Esophagus (tissue), 2 donors: ENCODE measurements around the gene MUL1. TPM values are rescaled to one million over a fixed set of nuclear protein-coding genes. Genes with fewer than 3 reads are reported as not detected.

Experiments
- H3K27ac ChIP-seq, 2 donors: one replicate each; pipeline ENCODE4 v1.5.1; 2013; ENCODE audit warnings: low read depth in 2 of 2, mild to moderate bottlenecking in 2 of 2, inconsistent platforms in 1 of 2, low read length in 1 of 2, moderate library complexity in 1 of 2
- H3K27me3 ChIP-seq, 2 donors: one replicate each; pipeline ENCODE4 v1.6.1; 2013; ENCODE audit warnings: low read length in 2 of 2, control low read depth in 1 of 2, mild to moderate bottlenecking in 1 of 2; ENCODE audit not compliant: insufficient read depth in 2 of 2, control insufficient read depth in 1 of 2
- H3K36me3 ChIP-seq, 2 donors: one replicate each; pipeline ENCODE4 v1.6.1; 2013; ENCODE audit warnings: low read length in 1 of 2; ENCODE audit not compliant: control insufficient read depth in 2 of 2, insufficient read depth in 2 of 2
- H3K4me1 ChIP-seq, 2 donors: one replicate each; pipeline ENCODE4 v1.6.1; 2013; ENCODE audit warnings: low read length in 1 of 2; ENCODE audit not compliant: control insufficient read depth in 2 of 2, insufficient read depth in 2 of 2
- H3K4me3 ChIP-seq, 2 donors: one replicate each; pipeline ENCODE4 v1.5.1; 2013; ENCODE audit warnings: low read length in 2 of 2, mild to moderate bottlenecking in 2 of 2, low read depth in 1 of 2, moderate library complexity in 1 of 2
- H3K9me3 ChIP-seq, 2 donors: one replicate each; pipeline ENCODE4 v1.6.1; 2013; ENCODE audit warnings: mild to moderate bottlenecking in 2 of 2, low read depth in 1 of 2, low read length in 1 of 2, moderate library complexity in 1 of 2; ENCODE audit not compliant: control insufficient read depth in 2 of 2, insufficient read depth in 1 of 2
- WGBS, 2 donors: extraction: QIAGEN DNeasy Blood & Tissue Kit; methylation state at CpG; one replicate each; pipeline ENCODE4 v1.1.7; 2013; 5-methylcytosine and 5-hydroxymethylcytosine counted together
- polyA plus RNA-seq, 2 donors: library from polyadenylated mRNA; stranded (reverse); fragments of 200-250 nt; gene quantifications; one replicate each; pipeline ENCODE4 v1.2.3, GENCODE V29; 2013
- donor health status: healthy with polysubstance abuse.
- donor health status: Bipolar disorder and iron deficiency.

Gene MUL1
- polyA plus RNA-seq: 10 to 100 TPM in 1 of 2 donors, 1 to 10 TPM in 1; 6.5 to 16.3 TPM

DNA sequence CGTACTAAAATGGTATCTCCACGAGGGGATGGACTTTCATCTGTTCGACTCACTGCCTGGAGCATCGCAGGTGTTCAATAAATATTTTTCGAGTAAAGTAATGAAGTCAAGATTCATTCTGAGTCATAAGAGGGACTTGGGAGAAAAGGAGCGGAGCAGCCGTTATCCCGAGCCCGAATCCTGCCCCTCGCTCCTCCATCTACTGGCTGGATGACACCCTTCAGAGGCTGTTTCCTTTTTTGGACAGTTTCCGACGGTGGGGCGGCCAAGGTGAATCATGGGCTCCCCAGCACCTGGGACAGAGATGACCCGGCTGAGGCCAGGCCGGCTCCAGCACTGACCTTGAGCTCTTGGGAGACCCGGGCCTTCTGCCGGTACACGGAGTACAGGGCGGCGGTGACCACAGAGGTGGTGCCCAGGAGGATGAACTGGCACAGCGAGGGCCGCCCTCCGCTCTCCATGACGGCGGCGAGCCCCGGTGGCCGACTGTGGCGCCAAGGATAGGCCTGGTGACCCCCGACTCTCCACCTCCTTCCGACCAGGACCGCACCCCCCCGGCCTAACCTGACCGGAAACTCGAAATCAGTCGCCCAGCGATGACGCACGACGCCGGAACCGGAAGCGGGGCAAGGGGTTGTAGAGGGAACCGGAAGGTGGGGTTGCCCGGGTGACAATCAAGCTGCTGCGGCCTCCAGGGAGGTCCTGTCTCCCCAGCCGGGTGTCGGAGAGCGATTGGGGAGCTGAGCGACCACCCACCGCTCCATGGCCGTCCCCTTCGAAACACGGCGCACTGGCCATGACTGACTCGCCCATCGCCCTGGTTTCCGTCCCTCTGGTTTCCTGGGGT is at the start of gene MUL1:
Gene MUL1 (minus strand): TSS at position 588 of the 847 bp plus-strand sequence. CDS start 127 bp downstream, at position 461.
- H3K36me3 ChIP-seq: no peaks in the 10 kb centered on the region
- peaks cover 3 to 4% of the 10 kb centered on the region in 2 donors for H3K4me1 ChIP-seq
- WGBS, 2 donors: 1% methylated on average over 58 of the region's 58 CpGs
- H3K4me3 ChIP-seq: peak within 1 kb of the TSS; percentile 88 to 98
- no peaks in the 10 kb centered on the region for H3K27me3 ChIP-seq
- H3K27ac ChIP-seq: peak within 1 kb of the TSS; percentile 57 to 92
- no peaks in the 10 kb centered on the region for H3K9me3 ChIP-seq

DNA sequence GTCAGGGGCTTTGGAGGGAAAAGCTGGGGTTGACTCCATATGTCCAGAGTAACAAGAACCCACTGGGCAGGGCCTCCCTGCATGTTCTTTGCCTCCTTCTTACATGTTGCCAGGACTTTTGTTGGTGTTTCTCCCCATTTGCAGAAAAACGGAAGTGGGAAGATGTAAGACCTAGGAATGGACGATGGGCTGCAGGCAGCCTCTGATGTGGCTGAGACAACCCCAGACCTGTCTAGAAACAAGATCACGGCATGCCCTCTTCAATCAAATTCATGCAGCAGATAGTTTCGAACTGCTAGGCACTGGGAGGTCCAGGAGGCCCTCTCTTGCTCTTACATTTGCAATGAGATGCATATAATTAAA is 47.8 kb upstream of the MUL1 start:
- H3K4me1 ChIP-seq: peaks cover 2 to 24% of the 10 kb centered on the region in 2 donors
- H3K27me3 ChIP-seq: peaks cover 5 to 6% of the 10 kb centered on the region in 2 donors
- H3K4me3 ChIP-seq: no peak overlapping the region
- no peaks in the 10 kb centered on the region for H3K9me3 ChIP-seq
- no peaks in the 10 kb centered on the region for H3K36me3 ChIP-seq
- peak overlapping the region; percentile 55 to 90 for H3K27ac ChIP-seq
- WGBS, 2 donors: 55 to 63% methylated on average over 4 of the region's 4 CpGs

- Histone ChIP-seq H3K27ac (peak overlapping the region; percentile 70 to 90), H3K4me1 (peaks cover 2 to 24% of the 10 kb centered on the region in 2 donors), H3K27me3 (peaks cover 5 to 7% of the 10 kb centered on the region in 2 donors), H3K4me3 (no peak overlapping the region), H3K9me3 (no peaks in the 10 kb centered on the region), H3K36me3 (no peaks in the 10 kb centered on the region)
- WGBS, 2 donors: 32 to 52% methylated on average over 7 of the region's 7 CpGs
These were observed 47.2 kb upstream of the MUL1 start for GRCh38 chr1:20555025-20555757.

DNA sequence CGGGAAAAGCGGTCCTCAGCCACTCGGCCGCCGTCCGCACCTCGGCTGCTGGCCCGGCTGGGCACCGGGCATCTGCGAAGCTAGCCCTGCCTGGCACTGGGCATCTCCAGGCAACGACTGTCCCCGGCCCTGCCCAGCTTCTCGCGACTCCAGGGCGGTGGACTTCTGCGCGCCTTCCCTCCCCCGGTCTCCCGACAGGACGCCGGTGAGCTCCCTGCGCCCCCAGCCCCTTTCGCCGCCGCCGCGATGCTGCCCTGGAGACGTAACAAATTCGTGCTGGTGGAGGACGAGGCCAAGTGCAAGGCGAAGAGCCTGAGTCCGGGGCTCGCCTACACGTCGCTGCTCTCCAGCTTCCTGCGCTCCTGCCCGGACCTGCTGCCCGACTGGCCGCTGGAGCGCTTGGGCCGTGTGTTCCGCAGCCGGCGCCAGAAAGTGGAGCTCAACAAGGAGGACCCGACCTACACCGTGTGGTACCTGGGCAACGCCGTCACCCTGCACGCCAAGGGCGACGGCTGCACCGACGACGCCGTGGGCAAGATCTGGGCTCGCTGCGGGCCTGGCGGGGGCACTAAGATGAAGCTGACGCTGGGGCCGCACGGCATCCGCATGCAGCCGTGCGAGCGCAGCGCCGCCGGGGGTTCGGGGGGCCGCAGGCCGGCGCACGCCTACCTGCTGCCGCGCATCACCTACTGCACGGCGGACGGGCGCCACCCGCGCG is 44.9 kb upstream of the MUL1 start:
- Histone ChIP-seq H3K36me3 (no peaks in the 10 kb centered on the region), H3K27ac (no peak overlapping the region), H3K9me3 (no peaks in the 10 kb centered on the region), H3K27me3 (peaks cover 5 to 7% of the 10 kb centered on the region in 2 donors), H3K4me1 (peaks cover 2 to 24% of the 10 kb centered on the region in 2 donors), H3K4me3 (peak overlapping the region; percentile 12 to 14)
- 2 to 3% methylated on average over 68 to 82 of the region's 82 CpGs for WGBS, 2 donors

DNA sequence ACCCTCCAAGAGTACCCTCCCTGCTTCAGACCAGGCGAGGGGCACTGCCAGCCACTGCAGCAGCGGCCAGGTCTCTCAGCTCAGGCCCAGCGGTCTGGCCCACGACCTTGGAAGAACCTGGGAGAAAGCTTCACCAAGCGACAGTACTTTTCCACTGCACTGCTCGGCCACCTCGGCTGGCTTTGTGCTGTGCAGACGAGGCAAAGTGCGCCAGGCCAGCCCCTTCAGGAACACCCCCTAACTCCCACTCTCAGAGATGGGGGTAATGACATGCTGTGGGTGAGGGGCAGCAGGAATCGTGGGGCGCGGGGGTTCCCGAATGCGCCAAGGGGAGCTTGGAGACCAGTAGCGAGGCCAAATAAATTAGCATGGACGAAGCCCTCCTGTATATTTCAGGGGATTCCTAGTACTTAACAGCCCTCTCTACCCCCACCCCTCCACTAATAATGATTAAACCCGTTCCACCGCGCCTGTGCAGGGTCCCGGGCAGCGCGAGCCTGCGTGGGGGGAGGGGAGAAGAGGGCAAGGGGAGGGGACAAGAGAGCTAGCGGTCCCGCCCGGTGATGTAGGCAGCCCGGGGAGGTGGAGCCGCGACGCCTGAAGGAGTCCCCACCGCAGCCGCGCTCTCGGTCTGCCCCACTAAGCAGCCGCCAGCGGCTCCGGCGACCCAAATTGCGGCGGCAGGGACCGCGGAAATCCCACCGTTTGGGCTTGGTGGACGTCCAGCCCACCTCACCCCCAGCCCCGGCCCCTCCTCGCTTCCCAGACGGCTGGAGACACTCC is 44.2 kb upstream of the MUL1 start, which contains the start of gene FAM43B:
Gene FAM43B (plus strand): TSS at position 629 of the 783 bp plus-strand sequence. CDS start 401 bp downstream, outside the sequence.
- Histone ChIP-seq H3K9me3 (no peaks in the 10 kb centered on the region), H3K4me3 (peak within 1 kb of the TSS; percentile 14 to 29), H3K36me3 (no peaks in the 10 kb centered on the region), H3K4me1 (peaks cover 2 to 24% of the 10 kb centered on the region in 2 donors), H3K27me3 (peaks cover 5 to 7% of the 10 kb centered on the region in 2 donors), H3K27ac (no peak within 1 kb of the TSS)
- 3 to 4% methylated on average over 46 to 47 of the region's 47 CpGs for whole genome bisulfite sequencing, 2 donors

GRCh38 chr1:20551161-20551560 is 43.2 kb upstream of the MUL1 start:
- H3K27ac ChIP-seq: no peak overlapping the region
- 59 to 60% methylated on average over 3 of the region's 3 CpGs for WGBS, 2 donors
- H3K9me3 ChIP-seq: no peaks in the 10 kb centered on the region
- H3K27me3 ChIP-seq: peaks cover 5 to 7% of the 10 kb centered on the region in 2 donors
- H3K4me3 ChIP-seq: no peak overlapping the region
- H3K4me1 ChIP-seq: peaks cover 2 to 24% of the 10 kb centered on the region in 2 donors
- no peaks in the 10 kb centered on the region for H3K36me3 ChIP-seq

DNA sequence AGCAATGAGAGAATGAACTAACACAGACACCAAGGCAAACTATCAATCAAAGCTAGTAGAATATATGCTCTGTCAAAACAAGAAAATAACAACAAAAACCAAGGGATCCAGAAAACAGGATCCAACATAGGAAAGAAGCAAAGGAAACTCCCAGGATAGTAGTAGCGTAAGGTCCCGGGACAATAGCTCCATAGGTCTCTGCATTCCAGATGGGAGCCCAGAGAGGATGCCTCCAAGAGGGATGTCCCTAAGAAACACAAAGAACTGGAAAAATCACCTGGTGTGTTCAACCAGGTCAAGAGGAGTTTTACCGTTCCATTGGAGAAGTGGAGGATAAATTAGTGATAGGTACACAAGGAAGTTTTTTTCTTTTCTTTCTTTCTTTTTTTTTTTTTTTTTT is 38.7 kb upstream of the MUL1 start:
- Histone ChIP-seq H3K27me3 (peaks cover 0 to 7% of the 10 kb centered on the region in 2 donors), H3K4me3 (no peak overlapping the region), H3K36me3 (no peaks in the 10 kb centered on the region), H3K9me3 (no peaks in the 10 kb centered on the region), H3K27ac (no peak overlapping the region), H3K4me1 (no peaks in the 10 kb centered on the region)
- 81 to 87% methylated on average over 3 of the region's 3 CpGs for WGBS, 2 donors

- Histone ChIP-seq H3K27ac (no peak overlapping the region), H3K4me1 (no peaks in the 10 kb centered on the region), H3K27me3 (peaks cover 0 to 2% of the 10 kb centered on the region in 2 donors), H3K4me3 (no peak overlapping the region), H3K36me3 (no peaks in the 10 kb centered on the region), H3K9me3 (no peaks in the 10 kb centered on the region)
- WGBS, 2 donors: 90 to 95% methylated on average over 1 of the region's 1 CpG
These were observed 32.3 kb upstream of the MUL1 start for GRCh38 chr1:20540281-20540680.
